Skeletal muscle tissue (tissue), 4 donors: Measurements from ENCODE around the gene LBHD2. TPM values are rescaled to one million over a fixed set of nuclear protein-coding genes. Genes with fewer than 3 reads are reported as not detected.

ENCODE experiments used
- H3K27ac ChIP-seq: one replicate; pipeline ENCODE4 v1.7.0; 2013; ENCODE audit warnings: mild to moderate bottlenecking, low read depth, low read length, inconsistent platforms
- H3K27me3 ChIP-seq, 3 donors: one replicate each; pipeline ENCODE4 v1.7.0; 2013; ENCODE audit warnings: low read length in 3 of 3; ENCODE audit not compliant: control insufficient read depth in 3 of 3, insufficient read depth in 3 of 3
- H3K36me3 ChIP-seq, 3 donors: one replicate each; pipeline ENCODE4 v1.7.0; 2013; ENCODE audit warnings: low read length in 3 of 3; ENCODE audit not compliant: control insufficient read depth in 3 of 3, insufficient read depth in 3 of 3
- H3K4me1 ChIP-seq, 3 donors: one replicate each; pipeline ENCODE4 v1.7.0; 2013; ENCODE audit warnings: low read length in 3 of 3, mild to moderate bottlenecking in 3 of 3; ENCODE audit not compliant: control insufficient read depth in 3 of 3, insufficient read depth in 3 of 3
- H3K4me3 ChIP-seq, 3 donors: one replicate each; pipeline ENCODE4 v1.7.0; 2013; ENCODE audit warnings: low read length in 3 of 3
- H3K9ac ChIP-seq, 3 donors: one replicate each; pipeline ENCODE4 v1.7.0; 2013; ENCODE audit warnings: low read length in 3 of 3, mild to moderate bottlenecking in 3 of 3, moderate library complexity in 2 of 3, low read depth in 1 of 3
- H3K9me3 ChIP-seq, 3 donors: one replicate each; pipeline ENCODE4 v1.7.0; 2013; ENCODE audit warnings: low read length in 3 of 3; ENCODE audit not compliant: control insufficient read depth in 3 of 3
- total RNA-seq: library from RNA; depleted of rRNA; stranded (reverse); fragments of >200 nt; gene quantifications from one replicate; pipeline ENCODE4 v1.2.3, GENCODE V29; 2014
- donor health status: Osteomylitis.

The LBHD2 gene
- total RNA-seq, 1 donor from 2014 or later = not detected

GRCh38 chr14:103124501-103125001 lies 40.5 kb downstream of the LBHD2 start:
- H3K4me1 ChIP-seq = peaks cover 74 to 75% (median 74%) of the 10 kb centered on the region in 3 donors
- H3K27ac ChIP-seq = peak overlapping the region; percentile 18
- H3K9me3 ChIP-seq = no peaks in the 10 kb centered on the region
- peaks cover 3 to 4% (median 4%) of the 10 kb centered on the region in 3 donors for H3K36me3 ChIP-seq
- peak overlapping the region; percentile 55 to 77 (median 67) for H3K4me3 ChIP-seq
- no peaks in the 10 kb centered on the region for H3K27me3 ChIP-seq
- peak overlapping the region; percentile 20 to 85 (median 76) for H3K9ac ChIP-seq

- Histone ChIP-seq H3K4me1 (peaks cover 70 to 74% (median 74%) of the 10 kb centered on the region in 3 donors), H3K4me3 (peak overlapping the region; percentile 4 to 67 (median 22)), H3K9me3 (no peaks in the 10 kb centered on the region)
Observed at GRCh38 chr14:103125098-103126070, 41.4 kb downstream of the LBHD2 start.

GRCh38 chr14:103126088-103126872 lies 42.3 kb downstream of the LBHD2 start:
- Histone ChIP-seq H3K9me3 (no peaks in the 10 kb centered on the region), H3K9ac (peak overlapping the region in 2 of 3 donors; percentile 61 to 77), H3K27me3 (no peaks in the 10 kb centered on the region), H3K4me3 (peak overlapping the region; percentile 65 to 67 (median 66)), H3K27ac (no peak overlapping the region), H3K4me1 (peaks cover 65 to 71% (median 66%) of the 10 kb centered on the region in 3 donors), H3K36me3 (peaks cover 15 to 17% (median 16%) of the 10 kb centered on the region in 3 donors)

More at GRCh38 chr14:103125098-103126070, 41.4 kb downstream of the LBHD2 start:
- H3K27me3 ChIP-seq = no peaks in the 10 kb centered on the region
- peak overlapping the region in 2 of 3 donors; percentile 14 to 85 for H3K9ac ChIP-seq
- peaks cover 8 to 12% (median 9%) of the 10 kb centered on the region in 3 donors for H3K36me3 ChIP-seq
- H3K27ac ChIP-seq = peak overlapping the region; percentile 18

- Histone ChIP-seq H3K27me3 (no peaks in the 10 kb centered on the region), H3K9me3 (no peaks in the 10 kb centered on the region), H3K27ac (no peak overlapping the region), H3K36me3 (peaks cover 16 to 22% (median 20%) of the 10 kb centered on the region in 3 donors), H3K4me3 (peak overlapping the region in 2 of 3 donors; percentile 65 to 66), H3K9ac (peak overlapping the region in 2 of 3 donors; percentile 61 to 77), H3K4me1 (peaks cover 59 to 66% (median 63%) of the 10 kb centered on the region in 3 donors)
Observed at GRCh38 chr14:103126873-103127304, 42.9 kb downstream of the LBHD2 start.

- H3K4me3 ChIP-seq = peak overlapping the region in 1 of 3 donors; percentile 35
- H3K4me1 ChIP-seq = peaks cover 55 to 62% (median 61%) of the 10 kb centered on the region in 3 donors
- peaks cover 16 to 24% (median 22%) of the 10 kb centered on the region in 3 donors for H3K36me3 ChIP-seq
- peak overlapping the region in 1 of 3 donors; percentile 66 for H3K9ac ChIP-seq
- no peak overlapping the region for H3K27ac ChIP-seq
- no peaks in the 10 kb centered on the region for H3K9me3 ChIP-seq
- H3K27me3 ChIP-seq = no peaks in the 10 kb centered on the region
Observed at GRCh38 chr14:103127356-103127755, 43.3 kb downstream of the LBHD2 start.

- no peaks in the 10 kb centered on the region for H3K9me3 ChIP-seq
- H3K27me3 ChIP-seq = no peaks in the 10 kb centered on the region
- H3K4me1 ChIP-seq = peaks cover 48 to 57% (median 55%) of the 10 kb centered on the region in 3 donors
- H3K27ac ChIP-seq = no peak overlapping the region
- H3K4me3 ChIP-seq = no peak overlapping the region
- H3K9ac ChIP-seq = peak overlapping the region in 1 of 3 donors; percentile 25
- H3K36me3 ChIP-seq = peaks cover 23 to 31% (median 27%) of the 10 kb centered on the region in 3 donors
Observed at GRCh38 chr14:103127861-103128598, 44.0 kb downstream of the LBHD2 start.

GRCh38 chr14:103128631-103129300 lies 44.8 kb downstream of the LBHD2 start:
- H3K9me3 ChIP-seq = no peaks in the 10 kb centered on the region
- H3K9ac ChIP-seq = no peak overlapping the region
- H3K4me3 ChIP-seq = no peak overlapping the region
- H3K27ac ChIP-seq = no peak overlapping the region
- H3K27me3 ChIP-seq = no peaks in the 10 kb centered on the region
- H3K4me1 ChIP-seq = peaks cover 48 to 56% (median 55%) of the 10 kb centered on the region in 3 donors
- peaks cover 30 to 38% (median 35%) of the 10 kb centered on the region in 3 donors for H3K36me3 ChIP-seq

- H3K4me3 ChIP-seq = no peak overlapping the region
- H3K9ac ChIP-seq = no peak overlapping the region
- H3K9me3 ChIP-seq = no peaks in the 10 kb centered on the region
- no peak overlapping the region for H3K27ac ChIP-seq
- H3K36me3 ChIP-seq = peaks cover 34 to 41% (median 40%) of the 10 kb centered on the region in 3 donors
- no peaks in the 10 kb centered on the region for H3K27me3 ChIP-seq
- peaks cover 41 to 49% (median 49%) of the 10 kb centered on the region in 3 donors for H3K4me1 ChIP-seq
Observed at GRCh38 chr14:103129301-103130016, 45.4 kb downstream of the LBHD2 start.
